A549 (cell line): ENCODE data around the gene PGPEP1. TPM values are rescaled to one million over a fixed set of nuclear protein-coding genes. Genes with fewer than 3 reads are reported as not detected.

Experiments
- ATAC-seq, 2 experiments: fragments of 200-7000 bp in 1 of 2; fragments of >200 bp in 1 of 2; cut with Nextera tagmentation in 1 of 2; cut with Tn5 transposase in 1 of 2; 3 replicates each; pipeline versions ENCODE4 v1.8.0 to v1.9.1; 2018 to 2020; ENCODE audit warnings: mild to moderate bottlenecking in 1 of 2, moderate library complexity in 1 of 2
- CTCF ChIA-PET: fragments of 300-600 bp; sonication (Branson Sonifier 250); formaldehyde crosslinking; extraction: SDS; loops from one replicate; lab custom pipeline; 2021; ENCODE audit warnings: antibody characterized with exemption, inconsistent platforms; lab: Yijun Ruan, JAX
- POLR2A ChIA-PET: fragments of 350-600 bp; formaldehyde crosslinking; extraction: SDS; loops from one replicate; lab custom pipeline; 2021; ENCODE audit warnings: antibody characterized with exemption, inconsistent platforms; lab: Yijun Ruan, JAX
- DNase-seq, 2 experiments: peaks; one replicate each; pipeline versions ENCODE4 v3.0.0 to v3.0.0-alpha.2; 2011 to 2016; ENCODE audit warnings: low read depth in 1 of 2, low spot score in 1 of 2
- FAIRE-seq: peaks from 2 replicates; lab custom pipeline; 2011; peaks lifted over from hg19 to GRCh38; lab: Jason Lieb, UNC
- H3K27ac ChIP-seq, 2 experiments: fragments of >200 bp; sonication (Bioruptor Twin); formaldehyde crosslinking; 3 replicates each; pipeline ENCODE4 v1.5.1; 2016 to 2017
- H3K4me1 ChIP-seq: fragments of >200 bp; sonication (Bioruptor Twin); formaldehyde crosslinking; 3 replicates; pipeline ENCODE4 v1.6.1; 2016
- H3K4me2 ChIP-seq: fragments of >200 bp; sonication (Bioruptor Twin); formaldehyde crosslinking; 3 replicates; pipeline ENCODE4 v1.6.1; 2016
- H3K4me3 ChIP-seq: fragments of >200 bp; sonication (Bioruptor Twin); formaldehyde crosslinking; 3 replicates; pipeline ENCODE4 v1.5.1; 2016
- H3K9me3 ChIP-seq: fragments of >200 bp; sonication (Bioruptor Twin); formaldehyde crosslinking; 3 replicates; pipeline ENCODE4 v1.6.1; 2016
- BCL3 ChIP-seq: fragments of >200 bp; sonication (Bioruptor Twin); formaldehyde crosslinking; IDR thresholded peaks from 3 replicates; pipeline ENCODE4 v1.6.1; 2016
- CBX2 ChIP-seq: fragments of 200-600 bp; sonication (generic); IDR thresholded peaks from 2 replicates; pipeline ENCODE4 v1.6.1; 2016; ENCODE audit warnings: low read depth, mild to moderate bottlenecking, borderline replicate concordance
- GATA3 ChIP-seq: IDR thresholded peaks from 2 replicates; pipeline ENCODE4 v1.6.1; 2012; ENCODE audit warnings: borderline replicate concordance
- HDAC2 ChIP-seq: fragments of 200-600 bp; sonication (generic); IDR thresholded peaks from 2 replicates; pipeline ENCODE4 v1.6.1; 2016
- HOXB13 ChIP-seq: fragments of 250-450 bp; sonication (Bioruptor Pico); IDR thresholded peaks from 2 replicates; pipeline ENCODE4 v1.5.0; 2020; ENCODE audit warnings: low read depth, mild to moderate bottlenecking, moderate library complexity
- HOXB5 ChIP-seq: fragments of 250-450 bp; sonication (Bioruptor Pico); IDR thresholded peaks from 2 replicates; pipeline ENCODE4 v1.5.0; 2020; ENCODE audit warnings: mild to moderate bottlenecking, moderate library complexity
- JUNB ChIP-seq: fragments of >200 bp; sonication (Bioruptor Twin); formaldehyde crosslinking; IDR thresholded peaks from 2 replicates; pipeline ENCODE4 v1.6.1; 2016
- KDM5A ChIP-seq: fragments of 200-600 bp; sonication (generic); IDR thresholded peaks from 2 replicates; pipeline ENCODE4 v1.6.1; 2016; ENCODE audit warnings: antibody characterized with exemption, mild to moderate bottlenecking
- MYC ChIP-seq: IDR thresholded peaks from 2 replicates; pipeline ENCODE4 v1.6.1; 2012; ENCODE audit warnings: mild to moderate bottlenecking, inconsistent platforms, low read length, improper control_type of control experiment, borderline replicate concordance
- PBX3 ChIP-seq: IDR thresholded peaks from 2 replicates; pipeline ENCODE4 v1.6.1; 2012
- POLR2AphosphoS2 ChIP-seq: conservative IDR thresholded peaks from 2 replicates; pipeline ENCODE4 v1.6.1; 2012; ENCODE audit warnings: low read length, improper control_type of control experiment, inconsistent platforms
- RARB ChIP-seq: fragments of 250-450 bp; sonication (Bioruptor Pico); IDR thresholded peaks from 2 replicates; pipeline ENCODE4 v1.8.0; 2021; ENCODE audit warnings: mild to moderate bottlenecking, moderate library complexity
- RCOR1 ChIP-seq: fragments of 150-350 bp; IDR thresholded peaks from 2 replicates; pipeline ENCODE4 v1.6.1; 2014; ENCODE audit warnings: antibody characterized with exemption, low read length, low read depth
- RFX5 ChIP-seq: fragments of 450-650 bp; IDR thresholded peaks from 2 replicates; pipeline ENCODE4 v1.7.1; 2014; ENCODE audit warnings: antibody characterized with exemption, mild to moderate bottlenecking, moderate library complexity
- SMC3 ChIP-seq: fragments of >200 bp; sonication (Bioruptor Twin); formaldehyde crosslinking; IDR thresholded peaks from 3 replicates; pipeline ENCODE4 v1.6.1; 2018; ENCODE audit warnings: inconsistent platforms
- SREBF2 ChIP-seq: fragments of 450-650 bp; IDR thresholded peaks from 2 replicates; pipeline ENCODE4 v1.6.1; 2014; ENCODE audit warnings: mild to moderate bottlenecking, moderate library complexity
- TFCP2L1 ChIP-seq: fragments of 250-450 bp; sonication (Bioruptor Pico); IDR thresholded peaks from 2 replicates; pipeline ENCODE4 v1.5.0; 2021; ENCODE audit warnings: mild to moderate bottlenecking
- TP53 ChIP-seq: fragments of 250-450 bp; sonication (Bioruptor Pico); IDR thresholded peaks from 2 replicates; pipeline ENCODE4 v1.5.0; 2021; ENCODE audit warnings: mild to moderate bottlenecking, moderate library complexity
- USF2 ChIP-seq: fragments of 450-650 bp; IDR thresholded peaks from 2 replicates; pipeline ENCODE4 v1.6.1; 2014; ENCODE audit warnings: antibody characterized with exemption
- ZSCAN20 ChIP-seq: fragments of 250-450 bp; sonication (Bioruptor Pico); IDR thresholded peaks from 2 replicates; pipeline ENCODE4 v1.8.0; 2022; ENCODE audit warnings: mild to moderate bottlenecking, moderate library complexity
- WGBS: methylation state at CpG from one replicate; pipeline ENCODE4 v1.1.6; 2017; ENCODE audit errors: missing lambda C conversion rate; 5-methylcytosine and 5-hydroxymethylcytosine counted together
- polyA plus RNA-seq, 4 experiments: library from polyadenylated mRNA; depleted of rRNA in 3 of 4; stranded (reverse); fragments of >200 nt; fragmentation: RNase III in 1 of 4; extraction: RNeasy Plus Mini Kit Qiagen cat#74134 plus additional on column Dnase treatment in 1 of 4; gene quantifications; 2 replicates in 3 of 4; 3 replicates in 1 of 4; pipeline ENCODE4 v1.2.3, GENCODE V29; 2011 to 2017

Gene PGPEP1
- polyA plus RNA-seq, 2 of the 4 experiments (the other 2 are of a cell fraction): 5.3 to 7.1 TPM

- DNase-seq (no peak), FAIRE-seq (no peak), ATAC-seq (no peak)
- Histone ChIP-seq H3K27ac (peak overlapping the region in 1 of 2 experiments; percentile 93; a peak in 3 of 6 replicates), H3K9me3 (no peaks in the 10 kb centered on the region), H3K4me3 (no peak overlapping the region), H3K4me2 (peak overlapping the region; percentile 78), H3K4me1 (peaks cover 40% of the 10 kb centered on the region)
- TF ChIP-seq TP53 (CRISPR knock-in tag): no peak
- TF ChIP-seq TFCP2L1 (CRISPR knock-in tag): no peak
- no peak for TF ChIP-seq PBX3
- no peak for TF ChIP-seq KDM5A
- TF ChIP-seq BCL3: no peak
- TF ChIP-seq SREBF2: no peak
- TF ChIP-seq MYC: no peak
- TF ChIP-seq RARB: no peak
- TF ChIP-seq JUNB: no peak
- no peak for TF ChIP-seq RCOR1
- no peak for TF ChIP-seq RFX5
- no peak for TF ChIP-seq USF2
- no peak for TF ChIP-seq HOXB5 (CRISPR knock-in tag)
- no peak for TF ChIP-seq HOXB13
- no peak for TF ChIP-seq GATA3
- no peak for TF ChIP-seq HDAC2
- TF ChIP-seq SMC3: no peak
- TF ChIP-seq ZSCAN20: no peak
- POLR2A ChIA-PET: interaction anchor here (0.5 to 3.9 kb wide), 4 partner anchors 16 to 41 kb away, joined by 3 to 121 read pairs (median 32); partner anchors contain the start of gene JUND
- WGBS: 84% methylated on average over 14 of the region's 14 CpGs
- CTCF ChIA-PET: interaction anchor here (0.5 to 5.9 kb wide), 15 partner anchors 8 to 143 kb away, joined by 3 to 120 read pairs (median 4); partner anchors contain the start of genes IQCN and JUND
These were observed 19.3 kb upstream of the PGPEP1 start for GRCh38 chr19:18320865-18321733.

- H3K4me2 ChIP-seq: peak overlapping the region; percentile 78
- peaks cover 40% of the 10 kb centered on the region for H3K4me1 ChIP-seq
- 86% methylated on average over 9 of the region's 9 CpGs for WGBS
- H3K4me3 ChIP-seq: peak overlapping the region; percentile 60
- DNase-seq: no peak
- CTCF ChIA-PET: interaction anchor here (1.0 to 5.9 kb wide), 12 partner anchors 10 to 113 kb away, joined by 3 to 120 read pairs (median 4); partner anchors contain the start of genes IQCN and JUND
- TF ChIP-seq HOXB5 (CRISPR knock-in tag) (no peak), RCOR1 (no peak), CBX2 (no peak), POLR2AphosphoS2 (no peak)
- TF ChIP-seq, all 56 proteins: peak for 0
- POLR2A ChIA-PET: interaction anchor here (1.2 to 3.9 kb wide), 6 partner anchors 17 to 129 kb away, joined by 3 to 121 read pairs (median 10); partner anchors contain the start of genes GDF15, IQCN, JUND and MPV17L2
- peak overlapping the region; percentile 93 for H3K27ac ChIP-seq
- no peaks in the 10 kb centered on the region for H3K9me3 ChIP-seq
- no peak for ATAC-seq
- FAIRE-seq: no peak
These were observed 18.7 kb upstream of the PGPEP1 start for GRCh38 chr19:18321734-18322102.
